HEK293T (cell line): ENCODE measurements around the gene CES2.

Experiments used
- BHLHE40 ChIP-seq: fragments of 450-650 bp; IDR thresholded peaks from 2 replicates; pipeline ENCODE4 v1.6.1; 2016; ENCODE audit warnings: mild to moderate bottlenecking, moderate library complexity, borderline replicate concordance
- CTBP1 ChIP-seq: fragments of 450-650 bp; IDR thresholded peaks from 2 replicates; pipeline ENCODE4 v1.6.1; 2016; ENCODE audit warnings: borderline replicate concordance
- ELF4 ChIP-seq: fragments of 450-650 bp; IDR thresholded peaks from 2 replicates; pipeline ENCODE4 v1.6.1; 2017; ENCODE audit warnings: antibody characterized with exemption
- FOXA1 ChIP-seq: fragments of 450-650 bp; IDR thresholded peaks from 2 replicates; pipeline ENCODE4 v1.6.1; 2016; ENCODE audit warnings: mild to moderate bottlenecking
- NFRKB ChIP-seq: fragments of 450-650 bp; IDR thresholded peaks from 2 replicates; pipeline ENCODE4 v1.6.1; 2016; ENCODE audit warnings: mild to moderate bottlenecking, moderate library complexity
- SP1 ChIP-seq: fragments of 450-650 bp; IDR thresholded peaks from 2 replicates; pipeline ENCODE4 v1.6.1; 2017
- SUZ12 ChIP-seq: fragments of 450-650 bp; IDR thresholded peaks from 2 replicates; pipeline ENCODE4 v1.6.1; 2016; ENCODE audit warnings: mild to moderate bottlenecking
- TARDBP ChIP-seq: fragments of 450-650 bp; IDR thresholded peaks from 2 replicates; pipeline ENCODE4 v1.6.1; 2016
- TF ChIP-seq, protein P1 (sequence below): fragments of 450-650 bp; IDR thresholded peaks from 2 replicates; pipeline ENCODE4 v1.6.1; 2016

DNA sequence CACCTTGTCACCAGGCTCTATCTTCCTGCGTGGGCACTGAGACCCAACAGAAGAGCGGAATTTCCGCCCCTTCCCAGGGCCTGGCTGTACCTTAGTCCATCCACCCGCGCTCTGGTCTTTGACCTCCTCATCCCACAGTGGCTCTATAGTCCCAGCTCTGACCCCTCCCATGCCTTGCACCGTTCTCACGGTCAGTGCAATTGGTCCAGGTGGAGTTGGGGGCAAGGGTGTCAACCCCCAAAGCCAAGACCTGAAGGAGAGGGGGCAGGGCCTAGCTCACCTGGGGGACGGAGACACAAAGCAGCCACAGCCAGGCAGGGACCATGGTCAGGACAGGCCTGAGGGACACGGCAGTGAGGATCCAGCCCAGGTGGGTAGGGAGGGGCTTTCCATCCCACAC is 17.6 kb upstream of the CES2 start:
- TF ChIP-seq BHLHE40 (no peak), FOXA1 (no peak), CTBP1 (no peak), SUZ12 (no peak), TARDBP (no peak), ELF4 (no peak), NFRKB (no peak), SP1 (no peak)
- TF ChIP-seq, protein P1, sequence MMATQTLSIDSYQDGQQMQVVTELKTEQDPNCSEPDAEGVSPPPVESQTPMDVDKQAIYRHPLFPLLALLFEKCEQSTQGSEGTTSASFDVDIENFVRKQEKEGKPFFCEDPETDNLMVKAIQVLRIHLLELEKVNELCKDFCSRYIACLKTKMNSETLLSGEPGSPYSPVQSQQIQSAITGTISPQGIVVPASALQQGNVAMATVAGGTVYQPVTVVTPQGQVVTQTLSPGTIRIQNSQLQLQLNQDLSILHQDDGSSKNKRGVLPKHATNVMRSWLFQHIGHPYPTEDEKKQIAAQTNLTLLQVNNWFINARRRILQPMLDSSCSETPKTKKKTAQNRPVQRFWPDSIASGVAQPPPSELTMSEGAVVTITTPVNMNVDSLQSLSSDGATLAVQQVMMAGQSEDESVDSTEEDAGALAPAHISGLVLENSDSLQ = no peak
